EH (cell line): Measurements from ENCODE around the gene RPL27A.

ENCODE experiments used
- DNase-seq: peaks from one replicate; pipeline ENCODE4 v3.0.0-alpha.2; 2015; ENCODE audit warnings: low read depth

The RPL27A gene

DNA sequence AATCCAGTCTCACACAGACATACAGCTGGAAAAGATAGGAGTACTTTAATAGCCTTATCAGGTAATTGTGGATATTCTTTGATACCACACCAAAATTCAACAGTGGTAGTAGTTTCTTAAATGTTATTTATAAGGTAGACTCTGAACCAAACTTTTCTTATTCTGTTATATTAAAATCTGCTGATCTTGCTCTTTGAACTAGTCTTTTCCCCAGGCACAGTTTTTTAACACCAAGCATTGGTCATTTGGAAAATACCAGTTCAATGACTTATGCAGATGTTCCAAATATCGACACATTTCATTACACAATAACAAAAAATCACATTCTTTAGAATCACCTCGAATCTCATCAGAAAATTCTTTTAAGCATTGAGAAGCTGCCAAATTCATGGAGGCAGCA is 7.7 kb upstream of the RPL27A start:
- DNase-seq: no peak

DNA sequence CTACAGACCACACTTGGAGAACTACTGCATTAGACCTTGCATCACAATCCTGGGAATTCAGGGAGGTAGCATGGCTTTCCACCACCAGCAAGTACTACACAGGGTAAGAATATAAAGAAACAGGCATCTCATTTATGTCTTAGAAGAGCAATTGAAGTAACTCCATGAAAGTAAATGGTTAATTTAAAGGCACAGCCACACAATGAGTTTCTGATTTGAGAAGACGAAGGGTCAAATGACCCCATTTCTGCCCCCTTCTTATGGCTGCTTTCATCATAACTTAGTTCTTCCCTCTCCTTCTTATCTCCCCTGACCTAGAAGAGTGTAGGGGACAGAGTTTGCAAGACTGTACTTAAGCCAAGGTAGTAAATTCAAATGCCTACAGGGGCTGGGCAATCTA is 6.1 kb upstream of the RPL27A start:
- no peak for DNase-seq

GRCh38 chr11:8679006-8679405 is 3.6 kb upstream of the RPL27A start:
- DNase-seq: no peak

GRCh38 chr11:8681837-8682302 is 722 bp upstream of the RPL27A start:
- no peak for DNase-seq

DNA sequence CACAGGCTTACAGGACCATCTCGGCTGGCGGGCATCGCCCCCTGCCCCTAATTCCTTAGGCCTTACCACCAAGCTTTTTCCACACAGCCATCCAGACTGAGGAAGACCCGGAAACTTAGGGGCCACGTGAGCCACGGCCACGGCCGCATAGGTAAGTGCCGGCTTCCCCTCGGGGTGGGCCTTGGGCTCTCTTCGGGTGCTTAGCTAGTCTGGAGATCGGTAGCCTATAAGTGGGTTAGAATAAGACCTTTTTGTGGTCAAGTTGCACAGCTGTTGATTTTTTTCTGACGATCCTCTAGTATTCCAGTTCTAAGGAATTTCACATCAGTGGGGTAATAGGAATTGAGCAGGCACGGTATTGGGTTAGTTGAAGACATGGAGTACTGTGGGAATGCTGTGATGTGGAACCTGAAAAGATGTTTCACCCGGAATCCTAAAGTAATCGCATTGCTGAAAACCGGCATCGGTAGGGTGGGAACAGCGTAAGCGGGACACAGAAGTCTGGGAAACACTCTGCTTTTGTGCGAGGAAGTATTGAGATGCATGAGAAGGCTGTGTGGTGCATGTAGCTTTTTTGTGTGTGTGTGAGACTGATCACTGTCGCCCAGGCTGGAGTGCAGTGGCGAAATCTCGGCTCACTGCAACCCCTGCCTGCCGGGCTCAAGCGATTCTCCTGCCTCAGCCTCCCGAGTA is 669 bp downstream of the RPL27A start:
- peak; percentile 34 for DNase-seq

- no peak for DNase-seq
These were observed 2.2 kb downstream of the RPL27A start for GRCh38 chr11:8684600-8685290.

- DNase-seq: no peak
These were observed 2.7 kb downstream of the RPL27A start for GRCh38 chr11:8685306-8685705.

GRCh38 chr11:8685820-8686219 is 3.2 kb downstream of the RPL27A start:
- no peak for DNase-seq

GRCh38 chr11:8686325-8686724 is 3.7 kb downstream of the RPL27A start:
- no peak for DNase-seq

DNA sequence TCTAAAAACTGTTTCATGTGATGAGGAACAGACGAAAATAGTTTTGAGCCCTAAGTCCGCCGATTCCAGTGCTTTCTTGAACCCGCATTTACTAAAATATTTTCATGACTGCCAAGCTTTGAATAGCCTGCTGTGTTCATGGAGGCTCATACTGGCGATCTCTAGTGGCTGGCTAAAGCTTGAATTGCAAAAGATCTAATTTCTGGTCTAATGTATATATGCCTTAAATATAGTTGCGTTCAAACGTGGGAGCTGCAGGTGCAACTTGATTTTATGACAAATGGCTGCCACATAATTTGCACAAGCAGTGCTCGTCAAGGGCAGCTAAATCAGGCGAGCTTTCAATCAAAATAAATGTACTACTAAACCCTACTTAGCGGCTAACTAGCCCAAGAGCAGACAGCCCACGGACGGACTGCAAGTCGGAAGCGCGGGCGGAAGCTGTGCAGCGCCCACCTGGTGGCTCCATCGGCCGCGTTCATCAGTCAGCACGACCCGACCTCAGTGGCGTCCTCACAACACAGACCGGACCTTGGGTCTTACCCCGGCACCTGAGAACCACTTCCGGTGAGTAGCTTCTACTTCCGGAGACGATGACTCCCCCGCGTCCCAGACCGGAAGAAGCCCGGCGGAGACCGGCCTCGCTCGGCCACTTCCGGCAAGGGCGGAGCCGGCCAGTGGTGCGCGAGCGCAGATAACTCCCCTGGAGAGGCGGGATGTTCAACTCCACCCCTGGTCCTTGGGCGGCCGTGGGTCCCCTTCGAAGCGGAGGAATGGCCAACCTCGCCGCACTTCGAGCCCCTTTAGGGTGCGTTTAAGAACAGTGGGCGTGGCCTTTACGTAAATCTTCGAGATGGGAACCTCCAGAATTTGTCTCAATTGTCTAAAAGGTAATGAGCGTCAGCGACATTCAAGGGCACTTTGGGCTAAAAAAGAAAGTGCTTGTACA is 6.1 kb downstream of the RPL27A start:
- peak; percentile 97 for DNase-seq

DNA sequence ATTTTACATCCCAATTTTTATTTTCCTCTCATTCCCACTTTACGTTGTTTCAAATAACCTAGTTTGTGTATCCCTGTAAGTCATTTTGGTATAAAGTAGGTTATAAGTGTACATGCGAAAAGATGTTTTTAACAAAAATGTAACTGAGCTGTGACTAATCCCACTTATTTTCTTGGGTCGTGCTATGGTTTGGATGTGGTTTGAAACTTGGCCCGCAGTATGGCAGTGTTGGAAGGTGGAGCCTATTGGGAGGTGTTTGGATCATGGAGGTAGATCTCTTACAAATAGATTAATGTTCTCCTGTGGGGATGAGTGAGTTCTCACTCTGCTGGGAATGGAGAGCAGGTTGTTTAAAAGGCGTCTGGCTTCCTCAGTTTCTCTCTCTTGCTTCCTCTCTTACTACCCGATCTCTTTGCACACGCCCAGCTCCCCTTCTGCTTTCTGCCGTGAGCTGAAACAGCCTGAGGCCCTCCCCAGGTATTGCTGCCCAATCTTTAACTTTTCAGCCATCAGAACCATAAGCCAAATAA is 7.2 kb downstream of the RPL27A start:
- DNase-seq: peak; percentile 39

DNA sequence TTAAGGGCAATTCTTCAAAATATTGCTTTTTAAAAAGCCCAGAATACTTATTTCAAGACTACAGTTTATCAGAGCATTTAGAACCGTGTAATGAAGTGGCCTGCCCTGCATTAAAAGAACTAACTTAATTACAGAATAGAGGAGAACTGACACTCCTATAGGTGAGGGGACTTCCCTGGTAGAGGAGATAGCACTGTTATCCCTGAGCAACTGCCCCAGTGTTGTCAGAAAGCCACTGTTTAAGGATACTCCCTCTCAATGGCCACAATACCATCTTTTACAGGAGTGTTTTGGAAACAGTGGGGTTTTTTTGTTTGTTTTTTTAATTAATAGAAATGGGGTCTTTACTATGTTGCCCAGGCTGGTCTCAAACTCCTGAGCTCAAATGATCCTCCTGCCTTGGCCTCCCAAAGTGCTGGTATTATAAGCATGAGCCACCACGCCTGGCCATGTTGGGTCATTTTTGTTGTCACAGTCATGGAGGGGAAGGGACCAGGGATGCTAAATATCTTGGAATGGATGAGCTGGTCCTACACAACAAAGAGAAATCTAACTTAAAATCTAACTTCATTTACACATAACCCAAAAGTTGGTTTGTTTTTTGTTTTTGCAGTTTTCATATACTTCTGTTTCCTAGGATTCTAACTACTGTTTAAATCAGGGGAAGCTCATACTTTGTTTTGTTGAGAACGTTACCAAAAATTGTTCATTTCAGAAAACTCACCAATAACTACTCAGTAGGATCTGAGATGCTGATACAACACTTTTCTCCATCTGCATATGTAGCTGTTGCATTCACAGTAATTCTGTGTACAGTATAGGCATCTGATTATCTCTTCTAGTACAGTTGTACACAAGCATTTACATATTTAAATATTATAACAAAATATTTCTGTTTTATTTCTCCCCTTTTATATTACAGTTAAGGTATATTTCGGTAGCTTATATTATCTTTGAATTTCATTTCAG is 8.1 kb downstream of the RPL27A start:
- no peak for DNase-seq

DNA sequence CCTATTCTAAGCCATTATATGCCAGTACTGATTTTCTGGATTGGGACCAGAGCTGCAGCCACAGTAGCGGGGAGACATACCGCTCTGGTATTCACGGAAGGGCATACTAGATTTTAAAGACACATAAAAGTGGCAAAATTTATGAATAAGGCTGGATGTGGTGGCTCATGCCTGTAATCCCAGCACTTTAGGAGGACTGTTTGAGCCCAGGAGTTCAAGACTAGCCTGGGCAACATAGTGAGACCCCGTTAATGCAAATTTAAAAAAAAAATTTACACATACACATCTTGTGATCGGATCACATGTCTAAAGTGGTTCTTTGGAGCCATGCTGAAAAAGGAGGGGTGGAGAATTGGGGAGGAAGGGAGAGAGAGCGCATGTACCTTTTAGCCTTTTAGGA is 9.0 kb downstream of the RPL27A start:
- no peak for DNase-seq

- no peak for DNase-seq
These were observed 9.8 kb downstream of the RPL27A start for GRCh38 chr11:8692417-8692816.

- no peak for DNase-seq
These were observed 10.5 kb downstream of the RPL27A start for GRCh38 chr11:8693010-8693551.

DNA sequence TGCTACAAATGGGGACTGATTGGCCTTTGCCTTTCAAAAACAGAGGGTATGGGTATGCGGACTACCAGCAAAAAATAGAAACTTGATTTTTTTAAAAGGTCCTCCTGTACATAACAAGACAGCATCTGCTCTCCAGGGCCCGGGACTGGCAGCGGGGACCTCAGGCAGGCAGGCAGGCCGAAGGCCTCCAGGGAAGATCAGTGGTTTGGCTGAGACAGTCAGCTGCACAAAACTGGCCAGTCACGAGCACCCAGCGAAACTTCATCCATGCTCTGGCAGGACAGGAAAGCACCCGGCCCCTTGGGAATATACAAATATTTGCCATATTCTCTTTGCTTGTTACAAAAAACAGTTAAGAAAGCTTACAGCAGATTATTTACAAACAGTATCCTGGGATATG is 11.0 kb downstream of the RPL27A start:
- no peak for DNase-seq

DNA sequence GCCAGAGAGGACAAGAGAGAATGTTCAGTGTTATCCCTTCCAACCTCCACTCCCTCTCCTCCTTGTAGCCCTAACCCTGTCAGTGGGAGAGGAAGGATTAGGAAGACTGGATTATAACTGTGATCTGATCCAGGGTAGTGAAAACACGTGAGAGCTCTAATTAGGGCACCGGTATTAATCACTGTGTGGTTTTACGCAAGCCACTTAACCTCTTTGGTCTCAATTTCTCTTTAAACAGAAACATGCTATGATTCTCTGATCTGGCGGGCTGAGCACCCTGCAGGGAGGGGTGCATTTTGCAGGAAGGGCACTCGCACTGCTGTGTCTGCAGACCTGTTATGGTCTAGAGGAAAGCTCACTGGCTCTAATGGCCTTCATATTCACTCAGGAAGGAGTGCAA is 11.5 kb downstream of the RPL27A start:
- DNase-seq: no peak

DNA sequence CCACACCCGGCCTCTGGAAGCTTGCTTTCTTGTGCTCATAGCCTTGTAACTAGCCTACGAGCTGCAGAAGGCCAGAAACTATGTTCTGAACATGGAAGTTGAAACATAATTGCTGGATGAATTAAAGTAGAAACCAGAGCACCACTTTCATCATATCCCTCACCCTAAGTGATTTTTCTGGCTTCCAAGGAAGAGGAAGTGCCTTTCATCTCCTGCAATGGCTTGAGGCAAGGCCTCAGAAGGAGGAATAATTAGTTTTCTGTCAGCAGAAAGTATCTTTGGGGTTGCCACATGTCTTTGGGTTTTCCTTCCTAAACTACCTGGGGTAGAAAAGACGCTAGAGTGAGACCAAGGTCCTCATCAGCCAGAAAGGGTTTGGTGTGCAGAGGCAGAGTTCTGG is 14.5 kb downstream of the RPL27A start:
- DNase-seq: no peak

- DNase-seq: no peak
These were observed 15.8 kb downstream of the RPL27A start for GRCh38 chr11:8698379-8698851.

DNA sequence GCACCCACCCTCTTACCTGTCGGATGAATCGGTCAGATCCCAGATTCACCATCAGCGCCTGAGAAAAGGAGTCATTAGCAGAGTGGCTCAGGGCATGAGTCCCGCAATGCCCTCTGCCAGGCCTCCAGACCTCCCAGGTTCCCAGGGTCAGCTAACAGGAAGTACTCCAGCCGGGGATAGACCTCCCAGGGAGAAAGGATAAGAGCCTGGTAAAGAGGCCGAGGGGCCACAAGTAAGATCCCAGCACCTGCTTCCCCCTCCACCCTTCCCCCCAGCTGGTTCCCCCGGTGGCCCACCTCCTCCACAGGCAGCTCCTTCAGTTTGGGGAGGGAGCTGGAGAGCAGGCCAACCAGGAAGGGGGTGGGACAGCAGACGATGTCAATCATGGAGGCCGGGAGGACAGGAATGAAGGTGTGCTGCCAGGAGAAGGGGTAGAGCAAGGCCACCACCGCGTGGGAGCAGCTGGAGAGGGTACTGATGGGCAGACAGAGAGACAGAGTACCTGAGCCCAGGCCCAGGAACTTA is 16.4 kb downstream of the RPL27A start:
- no peak for DNase-seq

DNA sequence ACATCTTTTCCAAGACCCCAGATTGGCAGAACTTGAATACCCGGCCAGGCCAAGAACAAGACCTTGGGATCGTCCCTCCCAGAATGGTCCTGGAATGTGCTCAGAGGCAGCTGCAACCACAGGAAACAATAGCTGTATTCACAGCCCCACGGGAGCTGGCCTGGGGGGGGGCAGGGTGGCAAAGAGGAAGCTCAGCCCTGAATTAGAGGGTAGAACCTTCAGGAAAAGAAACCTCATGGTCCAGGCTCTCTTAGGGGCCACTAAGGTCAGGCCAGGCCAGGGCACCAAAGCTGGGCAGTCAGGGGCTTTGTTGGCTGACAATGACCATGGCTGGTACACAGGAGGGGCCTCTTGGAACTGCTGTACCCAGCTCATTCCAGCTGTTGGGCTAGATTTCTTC is 17.3 kb downstream of the RPL27A start:
- peak; percentile 82 for DNase-seq
